Left ventricle myocardium inferior (tissue), 1 donor: ENCODE results near the gene REG4. TPM values are rescaled to one million over a fixed set of nuclear protein-coding genes. Genes with fewer than 3 reads are reported as not detected.

ENCODE experiments used
- DNase-seq: peaks from one replicate; pipeline ENCODE4 v3.0.0-alpha.2; 2020
- H3K27ac ChIP-seq: fragments of 200-600 bp; replicated peaks from 2 replicates; pipeline ENCODE4 v1.8.0; 2021
- H3K27me3 ChIP-seq: fragments of 200-600 bp; 2 replicates; pipeline ENCODE4 v1.8.0; 2021; ENCODE audit warnings: low read depth
- H3K36me3 ChIP-seq: fragments of 200-600 bp; 2 replicates; pipeline ENCODE4 v1.8.0; 2021
- H3K4me1 ChIP-seq: fragments of 200-600 bp; 2 replicates; pipeline ENCODE4 v1.8.0; 2021
- H3K4me3 ChIP-seq: fragments of 200-600 bp; 2 replicates; pipeline ENCODE4 v1.8.0; 2021; ENCODE audit warnings: mild to moderate bottlenecking, moderate library complexity
- H3K9me3 ChIP-seq: fragments of 200-600 bp; replicated peaks from 2 replicates; pipeline ENCODE4 v1.8.0; 2021
- CTCF ChIP-seq: fragments of 200-600 bp; IDR thresholded peaks from 2 replicates; pipeline ENCODE4 v1.8.0; 2021; ENCODE audit warnings: antibody characterized with exemption, mild to moderate bottlenecking, borderline replicate concordance
- intact Hi-C: fragments of 100-400 bp; cut with micrococcal nuclease; formaldehyde crosslinking; loops from one replicate; pipeline ENCODE4 v1.11.0; 2022
- total RNA-seq: library from RNA; stranded (reverse); fragmentation: NEBNext Ultra II Directional; extraction: Animal tissue kit (Norgen Biotek cat#: 25700); gene quantifications from one replicate; pipeline ENCODE4 v1.2.1, GENCODE V29; 2021
- donor health status: DM: no; HTN: yes; CAD: no; lungs with severe emphysema.

REG4 gene
- total RNA-seq, 1 donor from 2014 or later: not detected

- H3K4me3 ChIP-seq: no peak overlapping the region
- TF ChIP-seq CTCF: no peak
- H3K4me1 ChIP-seq: peaks cover 3% of the 10 kb centered on the region
- no peak for DNase-seq
- H3K27me3 ChIP-seq: peaks cover 35% of the 10 kb centered on the region
- H3K9me3 ChIP-seq: no peaks in the 10 kb centered on the region
- no peak overlapping the region for H3K27ac ChIP-seq
- no peaks in the 10 kb centered on the region for H3K36me3 ChIP-seq
- intact Hi-C loops: no loop called here
Observed at GRCh38 chr1:119806489-119806888, 4.8 kb downstream of the REG4 start.

GRCh38 chr1:119805746-119806145 lies 5.5 kb downstream of the REG4 start:
- intact Hi-C loops: no loop called here
- Histone ChIP-seq H3K4me1 (peaks cover 3% of the 10 kb centered on the region), H3K27ac (no peak overlapping the region), H3K9me3 (no peaks in the 10 kb centered on the region), H3K27me3 (peaks cover 35% of the 10 kb centered on the region), H3K4me3 (no peak overlapping the region), H3K36me3 (no peaks in the 10 kb centered on the region)
- DNase-seq: no peak
- no peak for TF ChIP-seq CTCF

GRCh38 chr1:119805247-119805646 lies 6.0 kb downstream of the REG4 start:
- TF ChIP-seq CTCF: no peak

GRCh38 chr1:119799599-119800177 lies 11.6 kb downstream of the REG4 start:
- H3K27me3 ChIP-seq: peaks cover 3% of the 10 kb centered on the region
- H3K27ac ChIP-seq: no peak overlapping the region
- intact Hi-C loops: no loop called here
- no peaks in the 10 kb centered on the region for H3K36me3 ChIP-seq
- H3K4me3 ChIP-seq: no peak overlapping the region
- no peaks in the 10 kb centered on the region for H3K4me1 ChIP-seq
- no peaks in the 10 kb centered on the region for H3K9me3 ChIP-seq
- no peak for DNase-seq
- TF ChIP-seq CTCF: no peak

More at GRCh38 chr1:119805247-119805646, 6.0 kb downstream of the REG4 start:
- Histone ChIP-seq H3K27me3 (peaks cover 35% of the 10 kb centered on the region), H3K36me3 (no peaks in the 10 kb centered on the region), H3K9me3 (no peaks in the 10 kb centered on the region), H3K4me3 (no peak overlapping the region), H3K27ac (no peak overlapping the region), H3K4me1 (peaks cover 3% of the 10 kb centered on the region)
- intact Hi-C loops: no loop called here
- DNase-seq: no peak

GRCh38 chr1:119799003-119799402 lies 12.3 kb downstream of the REG4 start:
- Histone ChIP-seq H3K36me3 (no peaks in the 10 kb centered on the region), H3K9me3 (no peaks in the 10 kb centered on the region), H3K4me3 (no peak overlapping the region), H3K4me1 (no peaks in the 10 kb centered on the region), H3K27ac (no peak overlapping the region), H3K27me3 (peaks cover 3% of the 10 kb centered on the region)
- no peak for TF ChIP-seq CTCF
- DNase-seq: no peak
- intact Hi-C loops: no loop called here
